Esophagus muscularis mucosa (tissue), 4 donors: ENCODE measurements around the gene PRND. TPM values are rescaled to one million over a fixed set of nuclear protein-coding genes. Genes with fewer than 3 reads are reported as not detected.
"Not testable (repeated sequence)": the region's sequence is repeated elsewhere in the genome, so short reads cannot be mapped to it uniquely, and the experiment has no call there.

Source experiments
- DNase-seq: peaks from one replicate; pipeline ENCODE4 v3.0.0-alpha.2; 2017; ENCODE audit errors: extremely low spot score
- H3K27ac ChIP-seq, 4 donors: fragments of 200-600 bp; sonication (generic); replicated peaks in 1 of 4; 1 replicate in 3 of 4; 2 replicates in 1 of 4; pipeline ENCODE4 v1.5.1; 2016 to 2019; ENCODE audit warnings: mild to moderate bottlenecking in 1 of 4
- H3K27me3 ChIP-seq, 4 donors: fragments of 200-600 bp; sonication (generic); one replicate each; pipeline versions ENCODE4 v1.5.1 to v1.6.0; 2016 to 2019
- H3K36me3 ChIP-seq, 4 donors: fragments of 200-600 bp; sonication (generic); one replicate each; pipeline ENCODE4 v1.5.1; 2016 to 2019
- H3K4me1 ChIP-seq, 4 donors: fragments of 200-600 bp; sonication (generic); one replicate each; pipeline ENCODE4 v1.5.1; 2016 to 2019
- H3K4me3 ChIP-seq, 4 donors: fragments of 200-600 bp; sonication (generic); 1 replicate in 2 of 4; 2 replicates in 2 of 4; pipeline ENCODE4 v1.5.1; 2016 to 2019; ENCODE audit warnings: mild to moderate bottlenecking in 4 of 4, moderate library complexity in 1 of 4
- H3K9me3 ChIP-seq, 4 donors: fragments of 200-600 bp; sonication (generic); 1 replicate in 3 of 4; 2 replicates in 1 of 4; pipeline ENCODE4 v1.5.1; 2016 to 2019
- CTCF ChIP-seq, 3 experiments: fragments of 200-600 bp in 2 of 3; fragments of 450-650 bp in 1 of 3; sonication (generic) in 2 of 3; IDR thresholded peaks; one replicate each; pipeline ENCODE4 v1.5.1; 2017 to 2019; ENCODE audit warnings: antibody characterized with exemption in 3 of 3, mild to moderate bottlenecking in 2 of 3, moderate library complexity in 1 of 3
- EP300 ChIP-seq: sonication (generic); formaldehyde crosslinking; IDR thresholded peaks from one replicate; pipeline ENCODE4 v1.6.1; 2017; ENCODE audit warnings: antibody characterized with exemption
- POLR2A ChIP-seq: fragments of 450-650 bp; IDR thresholded peaks from one replicate; pipeline ENCODE4 v1.6.1; 2017; ENCODE audit warnings: antibody characterized with exemption, moderate library complexity, mild to moderate bottlenecking, low read depth
- POLR2AphosphoS5 ChIP-seq, 2 donors: sonication (generic); formaldehyde crosslinking; IDR thresholded peaks; one replicate each; pipeline ENCODE4 v1.6.1; 2017; ENCODE audit warnings: antibody characterized with exemption in 2 of 2
- WGBS: methylation state at CpG from one replicate; pipeline ENCODE4 v1.1.5; 2018; 5-methylcytosine and 5-hydroxymethylcytosine counted together
- intact Hi-C: fragments of 100-400 bp; cut with DNase I; formaldehyde crosslinking; loops from one replicate; pipeline ENCODE4 v1.15.1; 2023
- total RNA-seq, 4 donors: library from RNA; depleted of rRNA; stranded (reverse); fragments of >200 nt; gene quantifications; one replicate each; pipeline versions ENCODE4 v1.1.0 to v1.2.1, GENCODE V29; 2016

Gene PRND
- total RNA-seq, 4 donors from 2014 or later: not detected

DNA sequence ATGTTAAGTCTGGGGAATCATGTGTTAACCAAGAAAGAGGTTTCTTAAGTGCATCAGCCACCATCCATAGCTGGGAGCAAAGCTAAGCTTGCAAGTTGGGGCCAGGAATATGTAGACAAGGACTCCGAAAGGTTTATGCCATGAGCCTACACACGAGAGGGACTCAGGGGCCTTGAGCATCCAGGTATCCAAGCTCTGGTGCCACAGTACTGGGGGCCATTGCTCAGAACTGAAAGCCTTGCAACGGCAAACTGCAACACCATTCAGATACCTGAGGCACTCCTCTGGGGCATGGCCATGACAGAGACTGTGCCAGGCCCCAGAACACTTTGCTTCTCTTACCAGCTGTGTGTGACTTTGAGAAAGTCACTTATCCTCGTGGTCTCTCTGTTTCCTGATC lies 27.6 kb downstream of the PRND start:
- Histone ChIP-seq H3K27ac (no peak overlapping the region), H3K4me3 (no peak overlapping the region)
- 89% methylated on average over 3 of the region's 4 CpGs for WGBS

GRCh38 chr20:4750381-4750780 lies 28.7 kb downstream of the PRND start:
- H3K4me1 ChIP-seq: no peaks in the 10 kb centered on the region
- H3K36me3 ChIP-seq: no peaks in the 10 kb centered on the region
- intact Hi-C loops: no loop called here
- TF ChIP-seq POLR2A (no peak), POLR2AphosphoS5 (IDR thresholded peaks at IDR 0.05) (no peak), CTCF (IDR thresholded peaks at IDR 0.05) (no peak)
- WGBS: 63% methylated on average over 4 of the region's 4 CpGs
- DNase-seq: peak; percentile 80
- H3K27me3 ChIP-seq: no peaks in the 10 kb centered on the region
- peaks cover 0 to 9% (median 2%) of the 10 kb centered on the region in 4 donors for H3K9me3 ChIP-seq
- H3K4me3 ChIP-seq: no peak overlapping the region
- H3K27ac ChIP-seq: no peak overlapping the region

More for the DNA sequence above, 27.6 kb downstream of the PRND start:
- H3K9me3 ChIP-seq: peaks cover 0 to 9% (median 2%) of the 10 kb centered on the region in 4 donors
- DNase-seq: peak; percentile 79
- intact Hi-C loops: no loop called here
- no peaks in the 10 kb centered on the region for H3K36me3 ChIP-seq
- H3K4me1 ChIP-seq: no peaks in the 10 kb centered on the region
- TF ChIP-seq CTCF (IDR thresholded peaks at IDR 0.05) (no peak), POLR2AphosphoS5 (IDR thresholded peaks at IDR 0.05) (no peak), POLR2A (no peak), EP300 (no peak)
- no peaks in the 10 kb centered on the region for H3K27me3 ChIP-seq

- H3K9me3 ChIP-seq, H3K4me1 ChIP-seq, H3K27ac ChIP-seq, H3K4me3 ChIP-seq, intact Hi-C loops, H3K36me3 ChIP-seq: not testable (repeated sequence)
- WGBS: 64% methylated on average over 16 of the region's 16 CpGs
- DNase-seq: peak; percentile 88
- peaks cover 0 to 12% (median 0%) of the 10 kb centered on the region in 4 donors for H3K27me3 ChIP-seq
Measured at GRCh38 chr20:4759100-4759884, 37.6 kb downstream of the PRND start.

DNA sequence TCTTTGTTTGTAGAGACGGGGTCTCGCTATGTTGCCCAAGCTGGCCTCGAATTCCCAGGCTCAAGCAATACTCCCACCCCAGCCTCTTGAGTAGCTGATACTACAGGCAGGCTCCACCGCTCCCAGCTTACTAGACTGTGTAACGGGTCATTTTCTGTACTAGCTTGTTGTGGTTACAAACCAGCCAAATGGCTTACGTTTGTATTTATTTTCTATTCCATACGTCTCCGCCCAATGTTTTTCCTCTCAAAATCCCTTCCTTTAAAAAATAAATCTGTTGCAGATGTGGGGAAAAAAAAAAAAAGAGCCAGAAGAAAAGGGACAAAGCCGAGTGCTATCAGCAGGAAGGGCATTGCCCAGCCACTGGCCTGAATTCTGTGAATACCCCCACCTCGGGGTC lies 41.6 kb downstream of the PRND start:
- Histone ChIP-seq H3K27me3 (peaks cover 0 to 12% (median 0%) of the 10 kb centered on the region in 4 donors), H3K4me3 (no peak overlapping the region), H3K4me1 (peaks cover 6 to 7% (median 7%) of the 10 kb centered on the region in 4 donors), H3K9me3 (no peaks in the 10 kb centered on the region), H3K27ac (no peak overlapping the region), H3K36me3 (no peaks in the 10 kb centered on the region)
- WGBS: 87% methylated on average over 10 of the region's 10 CpGs
- intact Hi-C loops: no loop called here
- DNase-seq: no peak
- TF ChIP-seq POLR2AphosphoS5 (IDR thresholded peaks at IDR 0.05) (no peak), POLR2A (no peak), EP300 (no peak), CTCF (IDR thresholded peaks at IDR 0.05) (no peak)

DNA sequence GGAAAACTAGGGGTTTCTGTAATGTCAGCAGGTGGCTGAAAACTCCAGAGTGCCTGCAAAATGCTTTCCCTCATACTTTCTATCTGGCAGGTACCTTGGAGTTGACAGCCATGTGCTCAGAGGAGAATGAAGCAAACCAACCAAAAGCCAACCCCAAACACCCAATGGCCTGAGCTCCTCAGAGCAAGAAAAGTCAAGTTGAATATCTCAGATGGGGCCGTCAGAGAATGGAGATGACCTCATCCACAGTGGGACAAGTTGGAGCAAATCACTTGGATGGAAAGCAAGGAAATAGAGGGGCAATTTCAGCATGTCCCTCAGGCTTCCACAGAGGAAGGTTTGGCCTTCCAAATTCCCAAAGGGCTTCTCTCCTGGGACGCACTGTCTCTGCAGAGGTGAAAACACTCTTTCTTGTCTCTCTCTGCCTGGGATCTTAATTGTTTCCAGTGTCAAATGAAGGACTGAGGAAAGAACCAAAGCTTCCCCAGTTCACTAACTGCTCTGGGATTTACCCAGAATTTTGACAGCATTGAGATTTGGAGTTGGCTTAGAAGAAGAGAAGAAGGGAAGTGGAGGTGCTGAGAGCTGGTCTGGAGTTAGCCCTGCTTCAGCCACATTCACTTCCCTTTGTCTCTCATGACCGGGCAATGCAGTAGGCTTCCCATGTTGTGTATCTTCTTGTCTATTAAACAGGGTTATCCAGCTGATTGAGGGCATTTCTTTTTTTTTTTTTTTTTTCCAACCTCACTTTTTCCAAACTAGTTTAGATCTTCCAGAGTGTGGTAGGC lies 42.2 kb downstream of the PRND start:
- TF ChIP-seq CTCF (IDR thresholded peaks at IDR 0.05): no peak
- TF ChIP-seq EP300: no peak
- no peak for TF ChIP-seq POLR2AphosphoS5 (IDR thresholded peaks at IDR 0.05)
- TF ChIP-seq POLR2A: no peak
- Histone ChIP-seq H3K4me3 (no peak overlapping the region), H3K27me3 (peaks cover 0 to 9% (median 0%) of the 10 kb centered on the region in 4 donors), H3K9me3 (no peaks in the 10 kb centered on the region), H3K27ac (no peak overlapping the region), H3K36me3 (no peaks in the 10 kb centered on the region), H3K4me1 (peaks cover 6 to 7% (median 7%) of the 10 kb centered on the region in 4 donors)
- 77% methylated on average over 3 of the region's 3 CpGs for WGBS
- no peak for DNase-seq
- intact Hi-C loops: no loop called here
